Stomach (tissue), 4 donors: Measurements from ENCODE around the gene JSRP1.

Experiments used
- CTCF ChIP-seq, 7 experiments: fragments of 450-650 bp in 4 of 7; fragments of 200-600 bp in 3 of 7; sonication (generic) in 3 of 7; IDR thresholded peaks; one replicate each; pipeline ENCODE4 v1.5.1; 2016 to 2019; ENCODE audit warnings: antibody characterized with exemption in 7 of 7, control low read depth in 2 of 7, mild to moderate bottlenecking in 1 of 7
- EP300 ChIP-seq: sonication (generic); formaldehyde crosslinking; IDR thresholded peaks from one replicate; pipeline ENCODE4 v1.6.1; 2017; ENCODE audit warnings: antibody characterized with exemption
- POLR2A ChIP-seq, 4 donors: fragments of 450-650 bp; IDR thresholded peaks; one replicate each; pipeline ENCODE4 v1.6.1; 2016; ENCODE audit warnings: antibody characterized with exemption in 4 of 4, control low read depth in 2 of 4, mild to moderate bottlenecking in 1 of 4, moderate library complexity in 1 of 4
- POLR2AphosphoS5 ChIP-seq, 3 donors: sonication (generic); formaldehyde crosslinking; IDR thresholded peaks; one replicate each; pipeline ENCODE4 v1.6.1; 2016; ENCODE audit warnings: antibody characterized with exemption in 3 of 3

GRCh38 chr19:2207991-2208860 is 48.0 kb downstream of the JSRP1 start:
- TF ChIP-seq EP300 (no peak), CTCF (IDR thresholded peaks at IDR 0.05) (no peak), POLR2A (IDR thresholded peaks at IDR 0.05) (no peak), POLR2AphosphoS5 (IDR thresholded peaks at IDR 0.05) (no peak)
